HG02973 (cell line): ENCODE data around the gene ACP2.
"Not testable (repeated sequence)": the region's sequence is repeated elsewhere in the genome, so short reads cannot be mapped to it uniquely, and the experiment has no call there.

ENCODE experiments used
- ATAC-seq: cut with Tn5 transposase; IDR thresholded peaks from one replicate; pipeline ENCODE4 v1.9.1; 2021; ENCODE audit warnings: moderate library complexity; ENCODE audit not compliant: unreplicated experiment

The ACP2 gene

DNA sequence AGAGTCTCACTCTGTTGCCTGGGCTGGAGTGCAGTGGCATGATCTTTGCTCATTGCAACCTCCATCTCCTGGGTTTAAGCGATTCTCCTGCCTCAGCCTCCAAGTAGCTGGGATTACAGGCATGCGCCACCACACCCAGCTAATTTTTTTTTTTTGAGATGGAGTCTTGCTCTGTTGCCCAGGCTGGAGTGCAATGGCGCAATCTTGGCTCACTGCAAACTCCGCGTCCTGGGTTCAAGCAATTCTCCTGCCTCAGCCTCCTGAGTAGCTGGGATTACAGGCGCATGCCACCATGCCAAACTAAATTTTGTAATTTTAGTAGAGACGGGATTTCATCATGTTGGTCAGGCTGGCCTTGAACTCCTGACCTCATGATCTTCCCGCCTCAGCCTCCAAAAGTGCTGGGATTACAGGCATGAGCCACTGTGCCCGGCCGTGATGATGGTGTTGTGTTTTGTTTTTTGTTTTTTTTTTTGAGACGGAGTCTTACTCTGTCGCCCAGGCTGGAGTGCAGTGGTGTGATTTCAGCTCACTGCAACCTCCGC is 40.5 kb downstream of the ACP2 start:
- not testable (repeated sequence) for ATAC-seq

- ATAC-seq = no peak
Observed at GRCh38 chr11:47207459-47207858, 41.2 kb downstream of the ACP2 start.

- ATAC-seq = not testable (repeated sequence)
Observed at GRCh38 chr11:47206577-47206976, 42.0 kb downstream of the ACP2 start.

DNA sequence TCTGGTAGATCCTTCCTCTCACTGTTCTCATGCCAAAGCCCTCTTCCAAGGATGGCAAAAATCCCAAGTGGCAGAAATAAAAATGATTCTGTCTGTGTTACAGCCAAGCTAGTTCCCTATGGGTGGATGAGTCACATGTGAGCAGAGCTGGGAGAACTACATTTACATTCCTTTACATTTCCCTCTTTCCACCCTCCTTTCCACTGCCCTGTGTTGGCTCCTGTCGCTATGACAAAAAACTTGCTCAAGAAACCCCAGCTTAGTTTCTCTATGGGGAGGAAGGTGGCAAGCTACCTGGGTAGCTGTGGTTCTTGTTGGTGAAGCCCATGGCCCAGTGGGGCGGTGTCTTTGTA is 44.0 kb downstream of the ACP2 start:
- ATAC-seq = no peak

- ATAC-seq = no peak
Observed at GRCh38 chr11:47202576-47202975, 46.0 kb downstream of the ACP2 start.

GRCh38 chr11:47201015-47201414 is 47.6 kb downstream of the ACP2 start:
- ATAC-seq = no peak

GRCh38 chr11:47198161-47198560 is 50.5 kb downstream of the ACP2 start:
- not testable (repeated sequence) for ATAC-seq

- no peak for ATAC-seq
Observed at GRCh38 chr11:47192111-47192510, 56.5 kb downstream of the ACP2 start.

- not testable (repeated sequence) for ATAC-seq
Observed at GRCh38 chr11:47191137-47191536, 57.5 kb downstream of the ACP2 start.
